Measurements from ENCODE around the gene ZNF132. TPM values are rescaled to one million over a fixed set of nuclear protein-coding genes. Genes with fewer than 3 reads are reported as not detected.
A peak's percentile ranks its signal among the peaks of the same experiment; 100 is the strongest.

ZNF132 gene
- total and polyA plus RNA-seq, 9 of the 15 experiments (the other 6 are each of a cell fraction or from before 2014, with no cell fraction given): 0.03 to 0.42 (median 0.10) TPM; not detected in 5

GRCh38 chr19:58468216-58468839 is 28.4 kb upstream of the ZNF132 start (continued):
- TF ChIP-seq CTCF (IDR thresholded peaks at IDR 0.05 in 2 of 3, conservative IDR thresholded peaks at IDR 0.05 in 1 of 3; ENCODE audit: insufficient read depth in 2 of 3, low read depth in 1 of 3, low read length in 3 of 3): 0 out of 6 replicates have a peak, but pooled peaks of 1 of the 3 experiments have one; percentile 19
- TF ChIP-seq RAD21 (CRISPR knock-in tag; conservative IDR thresholded peaks at IDR 0.05 in 1 of 2, IDR thresholded peaks at IDR 0.05 in 1 of 2): peak in 1 of 2 experiments; percentile 24; a peak in 1 of 4 replicates
- TF ChIP-seq, protein P1, sequence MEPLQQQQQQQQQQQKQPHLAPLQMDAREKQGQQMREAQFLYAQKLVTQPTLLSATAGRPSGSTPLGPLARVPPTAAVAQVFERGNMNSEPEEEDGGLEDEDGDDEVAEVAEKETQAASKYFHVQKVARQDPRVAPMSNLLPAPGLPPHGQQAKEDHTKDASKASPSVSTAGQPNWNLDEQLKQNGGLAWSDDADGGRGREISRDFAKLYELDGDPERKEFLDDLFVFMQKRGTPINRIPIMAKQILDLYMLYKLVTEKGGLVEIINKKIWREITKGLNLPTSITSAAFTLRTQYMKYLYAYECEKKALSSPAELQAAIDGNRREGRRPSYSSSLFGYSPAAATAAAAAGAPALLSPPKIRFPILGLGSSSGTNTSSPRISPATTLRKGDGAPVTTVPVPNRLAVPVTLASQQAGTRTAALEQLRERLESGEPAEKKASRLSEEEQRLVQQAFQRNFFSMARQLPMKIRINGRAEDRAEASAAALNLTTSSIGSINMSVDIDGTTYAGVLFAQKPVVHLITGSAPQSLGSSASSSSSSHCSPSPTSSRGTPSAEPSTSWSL (CRISPR knock-in tag; IDR thresholded peaks at IDR 0.05; ENCODE audit: borderline replicate concordance): no peak
- TF ChIP-seq POLR2G (IDR thresholded peaks at IDR 0.05; ENCODE audit: low read depth, low read length): 0 out of 2 replicates have a peak, but pooled peaks have one; percentile 10

Measured in K562 (cell line).